ENCODE measurements around the gene GLYATL1.
"Not testable (repeated sequence)": the region's sequence is repeated elsewhere in the genome, so short reads cannot be mapped to it uniquely, and the experiment has no call there.

The GLYATL1 gene

GRCh38 chr11:58999291-58999680 is 60.0 kb downstream of the GLYATL1 start:
- no peak for DNase-seq

- no peak for DNase-seq
Measured at GRCh38 chr11:59000003-59000402, 60.7 kb downstream of the GLYATL1 start.

GRCh38 chr11:59002006-59002405 is 62.7 kb downstream of the GLYATL1 start:
- not testable (repeated sequence) for DNase-seq
